ENCODE measurements around the gene ZNF417. TPM values are rescaled to one million over a fixed set of nuclear protein-coding genes. Genes with fewer than 3 reads are reported as not detected.
A peak's percentile ranks its signal among the peaks of the same experiment; 100 is the strongest.
"Not testable (repeated sequence)": the region's sequence is repeated elsewhere in the genome, so short reads cannot be mapped to it uniquely, and the experiment has no call there.

Gene ZNF417
- total RNA-seq, 2 donors from 2014 or later = 28.0 to 29.6 TPM

- Mint-ChIP-seq H3K4me3 (no peak overlapping the region), H3K4me1 (no peaks in the 10 kb centered on the region), H3K27ac (no peak overlapping the region), H3K36me3 (ENCODE audit: low read depth) (no peaks in the 10 kb centered on the region), H3K27me3 (no peaks in the 10 kb centered on the region)
- H3K9me3 ChIP-seq (ENCODE audit: control insufficient read depth, low read length, poor library complexity, severe bottlenecking) = peaks cover 51% of the 10 kb centered on the region
- no peak for ATAC-seq
- DNase-seq = no peak
These were observed 46.2 kb downstream of the ZNF417 start for GRCh38 chr19:57870225-57870624.

GRCh38 chr19:57869655-57870054 lies 46.7 kb downstream of the ZNF417 start:
- H3K27me3 Mint-ChIP-seq; ATAC-seq; H3K36me3 Mint-ChIP-seq (ENCODE audit: low read depth); DNase-seq; H3K4me1 Mint-ChIP-seq; H3K4me3 Mint-ChIP-seq; H3K27ac Mint-ChIP-seq: not testable (repeated sequence)
- peaks cover 52% of the 10 kb centered on the region for H3K9me3 ChIP-seq (ENCODE audit: control insufficient read depth, low read length, poor library complexity, severe bottlenecking)

GRCh38 chr19:57867868-57868492 lies 48.4 kb downstream of the ZNF417 start:
- Mint-ChIP-seq H3K27me3 (no peaks in the 10 kb centered on the region), H3K27ac (peak overlapping the region; percentile 47), H3K4me1 (no peaks in the 10 kb centered on the region), H3K4me3 (no peak overlapping the region), H3K36me3 (ENCODE audit: low read depth) (peaks cover 3% of the 10 kb centered on the region)
- H3K9me3 ChIP-seq (ENCODE audit: control insufficient read depth, low read length, poor library complexity, severe bottlenecking) = peaks cover 38% of the 10 kb centered on the region
- ATAC-seq = no peak
- no peak for DNase-seq

Other genes starting within 250 kb of the ZNF417 start
- gene ZSCAN4, start 247.7 kb downstream of the ZNF417 start, total RNA-seq = not detected
- 10 to 100 TPM in 1 of 2 donors, 1 to 10 TPM in 1; 9.2 to 13.9 TPM for gene ZNF551, start 234.6 kb downstream of the ZNF417 start, total RNA-seq
- 10 to 100 TPM in 1 of 2 donors, 1 to 10 TPM in 1; 1.9 to 20.0 TPM for gene ZNF154, start 207.4 kb downstream of the ZNF417 start, total RNA-seq
- gene ZNF671, start 189.0 kb downstream of the ZNF417 start, total RNA-seq = 1 to 10 TPM; 7.4 to 9.2 TPM
- 10 to 100 TPM; 12.4 to 13.6 TPM for gene ZNF776, start 169.8 kb downstream of the ZNF417 start, total RNA-seq
- gene ZNF586, start 146.9 kb downstream of the ZNF417 start, total RNA-seq = 10 to 100 TPM; 34.8 to 37.7 TPM
- gene ZNF552, start 101.7 kb downstream of the ZNF417 start, total RNA-seq = 10 to 100 TPM; 11.8 to 12.8 TPM
- gene ZNF587B, start 86.3 kb downstream of the ZNF417 start, total RNA-seq = 10 to 100 TPM; 19.0 to 23.3 TPM
- gene ZNF587, start 66.7 kb downstream of the ZNF417 start, total RNA-seq = 10 to 100 TPM; 44.1 to 50.4 TPM
- 10 to 100 TPM; 23.4 to 37.1 TPM for gene ZNF814, start 27.6 kb downstream of the ZNF417 start, total RNA-seq
- gene ZNF418, start 18.8 kb upstream of the ZNF417 start, total RNA-seq = 1 to 10 TPM; 2.7 to 6.5 TPM
- gene ZNF256, start 31.1 kb upstream of the ZNF417 start, total RNA-seq = 10 to 100 TPM; 11.9 to 12.6 TPM
- gene C19orf18, start 57.9 kb upstream of the ZNF417 start, total RNA-seq = under 1 TPM; 0.37 to 0.65 TPM
- 1 to 10 TPM; 7.1 TPM for gene ZNF606, start 86.2 kb upstream of the ZNF417 start, total RNA-seq
- not detected for gene ZSCAN1, start 117.4 kb upstream of the ZNF417 start, total RNA-seq
- gene ZNF135, start 142.7 kb upstream of the ZNF417 start, total RNA-seq = under 1 TPM; 0.16 to 0.57 TPM
- 10 to 100 TPM; 29.3 to 30.7 TPM for gene ZSCAN18, start 181.6 kb upstream of the ZNF417 start, total RNA-seq
- 10 to 100 TPM; 10.8 to 12.5 TPM for gene ZNF329, start 234.2 kb upstream of the ZNF417 start, total RNA-seq

All from T-helper 17 cell (primary cell).